ENCODE results near the gene IRF4. TPM values are rescaled to one million over a fixed set of nuclear protein-coding genes. Genes with fewer than 3 reads are reported as not detected.

IRF4 gene
- total and polyA plus RNA-seq, 2 donors (not counting 3 experiments of a cell fraction or from before 2014, with no cell fraction given) = not detected

- dilution Hi-C loops (cut with MboI; ENCODE audit: extremely low pct_ligation_motif_present, low sequenced_read_pairs) (no loop called here), intact Hi-C loops (cut with micrococcal nuclease) (no loop called here)
- Histone ChIP-seq H4K20me1 (replicated peaks; ENCODE audit: control insufficient read depth, extremely low read depth, insufficient read depth, low read length) (no peaks in the 10 kb centered on the region), H3K4me3 (replicated peaks in 1 of 3; ENCODE audit: insufficient read depth in 1 of 3, low read depth in 1 of 3, low read length in 3 of 3) (no peak overlapping the region), H3K36me3 (ENCODE audit: control insufficient read depth in 2 of 2, extremely low read depth in 1 of 2, insufficient read depth in 2 of 2, low read length in 2 of 2) (no peaks in the 10 kb centered on the region), H3K4me2 (ENCODE audit: insufficient read depth, low read length) (no peak overlapping the region), H3K79me2 (ENCODE audit: control insufficient read depth, insufficient read depth, low read length) (no peaks in the 10 kb centered on the region), H3K9me3 (replicated peaks; ENCODE audit: control insufficient read depth, insufficient read depth, low read length) (no peaks in the 10 kb centered on the region), H3K9ac (replicated peaks; ENCODE audit: extremely low read depth, insufficient read depth, low read length) (no peak overlapping the region), H3K9me1 (replicated peaks; ENCODE audit: control insufficient read depth, extremely low read depth, insufficient read depth, low read length) (no peaks in the 10 kb centered on the region), H3K27me3 (ENCODE audit: control insufficient read depth in 2 of 2, insufficient read depth in 2 of 2, low read length in 2 of 2) (no peaks in the 10 kb centered on the region), H3K27ac (ENCODE audit: insufficient read depth, low read depth, low read length) (no peak overlapping the region), H3K4me1 (ENCODE audit: control insufficient read depth, extremely low read depth, insufficient read depth, low read length) (no peaks in the 10 kb centered on the region), H2AFZ (ENCODE audit: low read depth, low read length) (no peak overlapping the region)
- ChIA-PET CTCF (no interaction called here), POLR2A (no interaction called here)
- TF ChIP-seq POLR2A (IDR thresholded peaks at IDR 0.05; ENCODE audit: low read depth, low read length) (no peak), EZH2 (IDR thresholded peaks at IDR 0.05; ENCODE audit: borderline replicate concordance, low read depth, low read length, severe bottlenecking) (no peak), MYC (IDR thresholded peaks at IDR 0.05; ENCODE audit: low read depth, low read length) (no peak), CTCF (IDR thresholded peaks at IDR 0.05; ENCODE audit: extremely low read depth in 1 of 2, insufficient read depth in 1 of 2, low read depth in 1 of 2, low read length in 2 of 2) (no peak), MAX (IDR thresholded peaks at IDR 0.05; ENCODE audit: insufficient read depth, insufficient read length) (no peak), FOS (IDR thresholded peaks at IDR 0.05; ENCODE audit: borderline replicate concordance, insufficient read depth, low read length) (no peak), GATA2 (IDR thresholded peaks at IDR 0.05; ENCODE audit: insufficient read depth, insufficient read length, low read depth, low read length) (no peak)
- no TSS peak for BruUV-seq (replicated peaks)
- DNase-seq (ENCODE audit: low read depth, low spot score) (no peak), FAIRE-seq (no peak)
Observed at GRCh38 chr6:435441-436307, 44.1 kb downstream of the IRF4 start.
